HG02588 (cell line): ENCODE results near the gene FAM170A.

Experiments used
- ATAC-seq: cut with Tn5 transposase; IDR thresholded peaks from one replicate; pipeline ENCODE4 v1.9.1; 2021; ENCODE audit warnings: mild to moderate bottlenecking, moderate library complexity; ENCODE audit not compliant: unreplicated experiment

Gene FAM170A, protein sequence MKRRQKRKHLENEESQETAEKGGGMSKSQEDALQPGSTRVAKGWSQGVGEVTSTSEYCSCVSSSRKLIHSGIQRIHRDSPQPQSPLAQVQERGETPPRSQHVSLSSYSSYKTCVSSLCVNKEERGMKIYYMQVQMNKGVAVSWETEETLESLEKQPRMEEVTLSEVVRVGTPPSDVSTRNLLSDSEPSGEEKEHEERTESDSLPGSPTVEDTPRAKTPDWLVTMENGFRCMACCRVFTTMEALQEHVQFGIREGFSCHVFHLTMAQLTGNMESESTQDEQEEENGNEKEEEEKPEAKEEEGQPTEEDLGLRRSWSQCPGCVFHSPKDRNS

DNA sequence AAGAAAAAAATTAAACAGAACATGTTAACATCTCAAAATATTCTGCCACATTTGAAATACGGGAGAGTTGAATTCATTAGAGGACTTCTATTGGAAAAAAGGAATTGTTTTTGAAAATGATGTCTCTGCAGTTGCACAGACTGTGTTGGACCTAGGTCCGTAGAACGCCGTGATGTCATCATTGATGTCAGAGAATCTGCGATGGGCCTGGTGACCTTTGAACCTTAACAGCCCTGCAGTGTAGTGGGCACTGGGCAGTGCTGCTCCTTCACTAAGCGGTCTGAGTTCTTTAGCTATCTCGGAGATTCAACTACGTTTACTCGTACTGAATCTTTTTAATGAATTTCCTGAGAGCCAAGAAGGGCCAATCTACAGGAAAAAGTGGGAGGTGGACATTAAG lies at the start of gene FAM170A:
Gene FAM170A (plus strand): TSS at position 220 of the 400 bp plus-strand sequence. CDS start 211 bp downstream, outside the sequence.
- no peak for ATAC-seq

DNA sequence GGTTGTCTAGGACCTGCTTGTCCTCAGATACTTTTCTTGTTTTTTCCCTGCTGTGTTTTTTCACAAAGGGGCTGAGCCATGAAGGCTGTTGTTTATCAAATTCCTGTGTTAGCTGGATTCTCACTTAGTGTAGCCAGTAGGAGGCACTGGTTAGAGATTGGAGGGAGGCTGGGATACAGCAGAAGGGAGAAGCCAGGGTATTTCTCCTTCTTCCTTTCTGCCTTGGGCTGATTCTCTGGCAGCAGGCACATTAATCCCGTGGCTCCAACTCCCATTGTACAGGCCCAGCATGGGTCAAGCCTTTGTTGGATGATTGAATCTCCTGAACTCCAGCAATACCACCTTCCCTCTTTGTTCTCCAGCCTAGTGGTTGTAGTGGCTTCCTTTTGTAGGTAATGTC lies 46.4 kb upstream of the FAM170A start:
- ATAC-seq, result no peak

DNA sequence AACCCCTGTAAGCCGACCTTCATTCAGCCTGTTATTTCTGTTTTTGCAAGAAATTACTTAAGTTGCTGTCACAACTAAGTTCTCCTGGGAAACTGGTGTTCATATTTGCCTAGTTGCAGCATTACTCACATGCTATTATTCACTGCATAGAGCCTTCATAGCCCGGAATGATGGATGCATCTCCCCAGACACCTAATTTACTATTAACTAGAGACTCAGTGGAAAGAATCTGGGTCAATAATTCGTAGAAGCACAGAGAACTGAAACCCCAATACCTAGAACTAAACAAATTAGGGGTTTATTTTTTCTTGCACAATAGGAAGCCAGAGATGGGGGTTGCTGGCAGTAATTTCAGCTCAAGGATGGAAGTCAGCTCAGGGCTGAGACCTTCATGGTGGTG lies 45.7 kb upstream of the FAM170A start:
- peak; percentile 92 for ATAC-seq

DNA sequence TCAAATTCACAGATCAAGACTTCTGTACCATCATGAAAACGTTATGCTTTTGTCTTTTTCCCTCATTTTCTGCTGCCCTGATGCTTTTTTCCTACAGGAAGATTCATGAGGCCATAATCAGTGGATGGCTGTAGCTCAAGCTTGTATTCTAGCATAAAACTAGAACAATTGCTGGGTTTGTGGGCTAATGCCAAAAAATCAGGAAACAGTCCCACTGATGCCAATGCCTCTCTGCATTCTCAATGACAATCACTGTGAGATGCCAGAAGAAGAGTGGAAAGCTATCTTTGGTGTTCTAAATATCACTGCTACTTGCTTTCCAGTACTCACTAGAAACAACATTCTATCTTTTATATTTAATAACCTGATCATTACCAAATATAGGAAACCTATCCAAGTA lies 33.3 kb upstream of the FAM170A start:
- ATAC-seq, result no peak

DNA sequence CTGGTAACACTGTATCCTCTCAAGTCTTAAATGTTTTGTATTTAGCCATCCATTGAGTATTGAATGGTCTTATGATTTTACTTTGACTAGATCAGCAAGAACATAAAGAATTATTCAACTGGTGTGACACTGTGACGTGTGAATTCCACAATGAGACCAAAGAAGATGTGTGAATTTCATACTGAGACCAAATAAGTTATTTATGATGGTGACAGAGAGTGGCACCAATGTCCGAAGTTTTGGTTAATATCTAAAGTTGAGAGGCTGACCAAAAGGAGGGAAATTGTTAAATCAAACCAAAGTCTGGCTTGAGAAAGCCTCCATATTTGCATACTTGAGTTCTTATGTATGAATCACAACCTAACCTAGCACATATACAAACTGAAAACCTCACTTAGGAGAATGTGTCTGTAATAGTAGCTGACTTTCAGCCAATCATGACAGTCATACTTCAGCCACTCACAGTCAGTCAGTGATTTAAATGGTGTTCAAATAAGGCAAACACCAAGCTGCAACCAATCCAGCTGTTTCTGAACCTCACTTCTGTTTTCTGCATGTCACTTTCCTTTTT lies 31.5 kb upstream of the FAM170A start:
- no peak for ATAC-seq

DNA sequence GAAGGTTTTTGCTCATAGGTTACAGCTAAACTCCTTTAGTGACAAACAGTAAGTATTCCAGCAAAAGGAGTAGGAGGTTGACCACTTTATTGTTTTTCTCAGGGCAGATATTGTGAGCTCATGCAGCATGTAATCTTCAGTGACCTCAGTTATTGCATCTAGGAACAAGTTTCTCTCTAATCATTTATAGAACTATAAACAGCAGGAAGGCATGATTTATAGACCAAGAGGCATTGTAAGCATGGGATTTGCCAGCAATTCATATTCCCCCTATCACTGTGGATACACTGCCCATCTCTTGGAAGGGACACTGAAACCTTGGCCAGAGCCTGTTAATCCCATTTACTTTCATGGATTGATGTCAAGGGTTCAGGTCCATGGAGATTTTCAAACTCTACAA lies 15.4 kb upstream of the FAM170A start:
- ATAC-seq, result no peak

DNA sequence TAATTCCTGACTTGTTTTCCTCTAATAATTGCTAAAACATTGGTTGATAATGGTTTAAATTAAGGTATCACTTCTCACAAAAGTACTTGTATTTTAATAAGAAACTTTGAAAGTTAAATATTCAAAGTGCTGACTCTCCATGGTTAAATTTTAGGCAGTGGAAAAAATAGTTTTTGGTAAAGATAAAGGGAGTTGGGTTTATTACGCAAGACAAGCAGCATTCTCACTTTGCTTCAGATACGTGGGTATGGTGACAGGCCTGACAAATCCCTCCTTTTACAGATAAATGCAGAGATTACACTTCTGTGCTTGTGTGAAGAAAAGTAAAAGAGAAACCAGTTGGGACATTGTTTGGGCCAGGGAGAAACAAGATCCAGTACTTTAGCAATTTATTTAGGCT lies 14.5 kb upstream of the FAM170A start:
- no peak for ATAC-seq

DNA sequence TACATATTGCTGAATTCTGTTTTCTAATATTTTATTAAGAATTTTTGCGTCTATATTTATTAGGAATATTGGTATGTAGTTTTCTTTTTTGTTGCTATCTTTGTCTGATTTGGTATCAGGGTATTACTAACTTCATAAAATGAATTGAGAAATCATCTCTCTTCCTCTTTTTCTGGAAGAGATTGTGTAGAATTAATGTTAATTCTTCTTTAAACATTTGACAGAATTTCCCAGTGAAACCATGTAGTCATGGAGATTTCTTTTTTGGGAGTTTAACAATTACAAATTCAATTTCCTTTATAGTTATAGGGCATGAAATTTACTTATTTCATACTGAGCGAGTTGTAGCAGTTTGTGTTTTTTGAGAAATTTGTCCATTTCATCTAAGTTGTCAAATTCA lies 3.3 kb upstream of the FAM170A start:
- no peak for ATAC-seq

DNA sequence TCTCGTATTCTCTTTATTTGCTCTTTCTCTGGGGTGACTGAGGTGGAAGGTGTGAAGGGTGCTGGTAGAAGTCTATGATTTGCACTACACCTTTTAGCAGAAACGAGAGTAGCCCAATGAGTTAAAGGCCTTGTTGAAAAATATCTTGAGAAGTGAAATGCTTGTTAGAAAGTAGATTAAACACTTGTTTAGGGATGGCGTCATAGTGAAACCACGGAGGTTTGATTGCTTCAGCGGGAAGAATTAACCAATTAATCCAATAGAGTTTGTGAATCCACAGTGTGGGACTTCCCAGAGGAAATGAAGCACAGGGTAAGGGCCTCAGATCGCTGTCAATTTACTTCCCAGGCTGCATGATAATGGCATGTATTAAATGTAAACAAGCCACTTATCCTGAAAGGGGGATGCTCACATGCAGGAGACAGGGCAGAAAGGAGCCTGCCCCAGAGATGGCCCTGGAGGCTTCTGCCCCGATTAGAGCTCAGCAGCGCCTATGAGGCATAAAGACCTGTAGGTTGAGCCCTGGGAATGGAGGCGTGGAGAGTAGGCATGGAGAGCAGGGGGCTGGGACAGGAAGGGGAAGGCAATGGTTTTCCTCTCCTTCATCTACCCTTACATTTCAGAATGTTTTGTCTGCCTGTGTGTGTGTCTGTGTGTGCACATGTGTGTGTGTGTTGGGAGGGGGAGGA lies 1.5 kb downstream of the FAM170A start:
- no peak for ATAC-seq

DNA sequence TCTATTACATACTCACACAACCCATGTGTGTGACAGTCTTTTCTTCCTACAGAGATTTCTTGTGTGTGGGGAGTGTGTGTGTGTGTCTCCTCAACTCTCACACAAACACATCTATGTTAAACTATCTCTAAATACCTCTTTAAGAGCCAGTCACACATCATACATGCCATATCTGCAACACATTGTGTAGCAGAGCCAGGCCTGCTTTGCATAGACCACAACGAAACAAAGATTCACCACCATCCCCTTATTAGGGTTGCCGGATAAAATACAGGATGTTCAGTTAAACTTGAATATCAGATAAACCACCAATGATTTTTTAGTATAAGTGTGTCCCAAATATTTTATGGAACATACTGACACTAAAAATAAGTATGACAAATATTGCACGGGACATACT lies 2.3 kb downstream of the FAM170A start:
- ATAC-seq, result no peak

DNA sequence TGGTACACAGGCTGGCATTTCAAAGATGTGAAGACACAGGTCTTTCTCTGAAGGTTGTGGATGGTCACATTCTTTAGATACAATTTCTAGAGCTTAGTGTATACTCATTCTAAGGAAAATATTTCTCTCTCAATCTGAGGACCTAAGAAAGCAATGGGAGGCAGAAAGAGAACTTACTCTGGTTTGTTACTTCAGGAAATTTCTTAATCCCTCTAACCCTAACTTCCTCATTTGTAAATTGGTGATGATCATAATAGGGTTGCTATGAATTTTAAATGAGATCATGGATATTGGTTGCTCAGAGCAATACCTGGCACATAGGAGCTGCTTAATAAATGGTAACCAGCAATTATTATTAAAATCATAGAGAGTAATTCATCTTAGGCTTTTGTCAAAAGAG lies 22.1 kb downstream of the FAM170A start:
- no peak for ATAC-seq

DNA sequence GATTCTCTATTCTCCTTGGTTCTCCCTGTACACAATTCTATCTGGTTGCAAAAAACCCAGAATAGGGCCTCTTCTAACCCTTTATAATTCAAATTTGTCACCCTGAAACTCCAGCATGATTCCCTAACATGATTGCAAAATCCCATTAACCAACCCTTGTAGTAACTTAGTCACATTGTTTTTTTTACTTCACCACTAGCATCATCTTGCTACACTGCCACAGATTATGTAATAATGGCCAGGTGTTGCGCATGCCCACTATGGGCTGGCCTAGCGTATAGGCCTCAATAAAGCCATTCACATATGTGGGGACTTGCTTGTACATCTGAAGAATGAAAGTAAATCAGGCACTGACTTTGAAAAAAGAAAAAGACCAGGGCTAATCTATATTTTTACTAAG lies 25.7 kb downstream of the FAM170A start:
- no peak for ATAC-seq

DNA sequence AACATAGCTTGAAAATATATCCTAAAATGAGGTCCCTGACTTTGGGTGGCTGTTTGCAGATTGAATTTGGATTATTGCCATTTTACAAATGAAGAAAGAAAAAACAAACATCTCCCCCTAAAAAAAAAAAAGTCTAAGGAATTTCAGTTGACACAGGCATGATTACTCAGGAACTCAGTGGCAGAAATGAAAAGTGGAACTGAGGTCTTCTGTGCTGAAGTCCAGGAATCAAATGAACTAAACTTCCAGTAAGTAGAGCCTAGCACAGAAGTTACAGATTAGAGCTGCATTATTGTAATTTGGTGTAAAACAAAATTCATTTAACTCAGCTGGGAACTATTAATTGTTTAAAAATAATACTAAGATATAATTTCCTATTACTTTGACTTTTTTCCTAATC lies 26.7 kb downstream of the FAM170A start:
- no peak for ATAC-seq

DNA sequence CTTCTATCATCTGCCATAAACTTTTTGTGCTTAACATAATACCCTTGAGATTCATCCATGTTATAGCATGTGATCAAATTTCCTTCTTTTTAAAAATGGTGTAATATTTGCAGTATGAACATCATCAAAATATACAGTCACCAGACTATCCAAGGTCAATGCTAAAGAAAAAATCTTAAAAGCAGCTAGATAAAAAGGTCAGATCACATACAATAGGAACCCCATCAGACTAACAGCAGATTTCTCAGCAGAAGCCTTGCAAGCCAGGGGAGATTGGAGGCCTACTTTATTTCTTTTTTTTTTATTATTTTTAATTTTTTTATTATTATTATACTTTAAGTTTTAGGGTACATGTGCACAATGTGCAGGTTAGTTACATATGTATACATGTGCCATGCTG lies 37.2 kb downstream of the FAM170A start:
- ATAC-seq, result no peak

DNA sequence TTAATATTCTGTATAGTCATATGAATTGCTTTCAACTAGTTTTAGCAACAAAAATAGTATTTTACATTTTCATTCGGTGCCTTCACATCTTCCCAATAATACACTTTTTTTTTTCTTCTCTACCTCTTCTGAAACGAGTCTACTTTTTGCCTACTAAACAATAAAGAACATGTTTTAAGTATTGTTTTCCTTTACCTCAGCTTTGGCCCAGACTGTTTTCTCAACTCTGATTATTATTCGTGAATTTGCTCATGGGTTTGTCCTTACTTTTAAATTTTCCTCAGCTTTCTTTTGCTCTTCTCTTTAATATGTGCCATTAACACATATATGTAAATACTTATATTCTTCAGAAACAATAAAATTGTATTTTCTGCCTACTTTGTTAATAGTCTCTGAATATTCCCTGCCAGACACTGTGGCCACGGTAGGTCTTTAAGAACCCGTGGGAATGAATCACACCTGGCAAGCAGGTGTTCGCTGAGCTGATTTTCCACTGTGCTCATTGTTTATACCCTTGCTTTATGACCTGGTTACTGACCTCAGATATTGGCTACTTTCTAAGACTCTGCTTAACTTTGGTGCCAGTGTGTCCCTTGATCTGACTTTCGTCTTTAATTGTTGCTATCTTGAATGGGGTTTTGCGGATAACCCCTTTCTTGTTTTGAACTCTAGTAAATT lies 49.1 kb downstream of the FAM170A start:
- no peak for ATAC-seq

DNA sequence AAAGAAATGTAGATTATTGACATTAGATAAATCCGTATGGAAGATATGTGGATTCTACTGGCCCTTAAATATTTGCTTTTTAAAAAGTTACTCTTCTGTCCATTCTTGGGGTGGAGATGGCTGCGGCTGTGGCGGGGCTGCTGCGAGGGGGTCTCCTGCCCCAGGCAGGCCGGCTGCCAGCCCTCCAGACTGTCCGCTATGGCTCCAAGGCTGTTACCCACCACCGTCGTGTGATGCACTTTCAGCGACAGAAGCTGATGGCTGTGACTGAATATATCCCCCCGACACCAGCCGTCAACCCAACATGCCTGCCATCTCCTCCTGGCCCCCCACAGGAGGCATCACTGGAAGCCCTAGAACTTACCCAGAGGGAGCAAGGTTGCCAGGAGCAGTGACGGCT lies 50.7 kb downstream of the FAM170A start:
- no peak for ATAC-seq

DNA sequence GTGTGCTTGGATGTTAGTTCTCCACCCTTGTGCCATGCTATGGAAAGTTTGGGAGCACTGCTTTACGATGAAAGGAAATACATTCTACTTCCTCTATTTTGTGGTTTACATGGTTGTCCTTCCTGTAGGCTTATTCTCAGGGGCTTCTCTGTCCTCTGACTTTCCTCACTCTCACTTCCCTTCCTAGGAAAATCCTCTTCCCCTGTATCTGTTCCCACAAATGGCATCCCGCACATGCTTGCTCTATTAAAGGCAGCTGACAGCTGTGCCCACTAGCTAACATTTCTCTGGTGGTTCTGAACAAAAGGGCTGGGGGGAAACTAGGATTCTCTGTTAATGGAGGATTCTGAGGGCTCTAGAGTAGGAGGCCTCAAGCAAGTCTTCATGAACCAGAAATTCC lies 52.4 kb downstream of the FAM170A start:
- ATAC-seq, result no peak

DNA sequence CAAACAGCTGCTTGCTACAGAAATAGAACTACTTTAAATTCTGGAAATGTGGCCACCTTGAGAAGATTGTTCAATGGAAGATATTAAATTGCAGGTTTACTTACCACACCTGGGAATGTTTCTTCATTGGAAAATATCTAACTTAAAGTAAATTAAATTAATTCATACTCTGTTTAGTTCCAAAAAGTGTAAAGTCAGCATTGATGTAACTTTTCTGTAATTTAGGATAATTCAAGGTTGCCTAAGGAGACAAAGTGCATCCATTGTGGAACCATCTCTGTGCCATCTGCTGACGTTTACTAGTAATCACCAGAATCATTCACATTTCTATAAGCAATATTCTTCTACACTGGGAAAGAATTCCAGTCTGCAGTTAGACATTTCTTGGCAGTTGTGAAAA lies 53.0 kb downstream of the FAM170A start:
- ATAC-seq, result no peak
